ENCODE measurements around the gene DGKH. TPM values are rescaled to one million over a fixed set of nuclear protein-coding genes. Genes with fewer than 3 reads are reported as not detected.

Gene DGKH
- 3.4 TPM for polyA plus RNA-seq (ENCODE audit: insufficient read length)

- no peak for DNase-seq
These were observed at the start of gene DGKH for GRCh38 chr13:42048342-42048683. TSS of gene DGKH (plus strand) at chr13:42048648. CDS start at chr13:42048774, 126 bp downstream.

GRCh38 chr13:42000846-42001245 lies 47.6 kb upstream of the DGKH start:
- DNase-seq = no peak

- DNase-seq = peak; percentile 9
These were observed 46.9 kb upstream of the DGKH start for GRCh38 chr13:42001580-42001979.

GRCh38 chr13:42002066-42002465 lies 46.4 kb upstream of the DGKH start:
- no peak for DNase-seq

- DNase-seq = no peak
These were observed 40.6 kb upstream of the DGKH start for GRCh38 chr13:42007844-42008243.

- no peak for DNase-seq
These were observed 39.4 kb upstream of the DGKH start for GRCh38 chr13:42009057-42009456.

GRCh38 chr13:42011601-42012350 lies 36.7 kb upstream of the DGKH start:
- DNase-seq = no peak

GRCh38 chr13:42014119-42014518 lies 34.3 kb upstream of the DGKH start:
- no peak for DNase-seq

- no peak for DNase-seq
These were observed 31.2 kb upstream of the DGKH start for GRCh38 chr13:42017264-42017663.

- no peak for DNase-seq
These were observed 26.6 kb upstream of the DGKH start for GRCh38 chr13:42021851-42022250.

GRCh38 chr13:42022336-42022735 lies 26.1 kb upstream of the DGKH start:
- no peak for DNase-seq

GRCh38 chr13:42022796-42023493 lies 25.5 kb upstream of the DGKH start:
- DNase-seq = no peak

- DNase-seq = no peak
These were observed 21.2 kb upstream of the DGKH start for GRCh38 chr13:42027286-42027685.

GRCh38 chr13:42028113-42028799 lies 20.2 kb upstream of the DGKH start:
- DNase-seq = no peak

- no peak for DNase-seq
These were observed 12.4 kb upstream of the DGKH start for GRCh38 chr13:42035905-42036521.

GRCh38 chr13:42036711-42037110 lies 11.7 kb upstream of the DGKH start:
- DNase-seq = no peak

- DNase-seq = no peak
These were observed 9.6 kb upstream of the DGKH start for GRCh38 chr13:42038661-42039456.

- DNase-seq = peak; percentile 45
These were observed 8.9 kb upstream of the DGKH start for GRCh38 chr13:42039457-42039945.

- DNase-seq = peak; percentile 83
These were observed 8.3 kb upstream of the DGKH start for GRCh38 chr13:42039946-42040729.

- no peak for DNase-seq
These were observed 7.8 kb upstream of the DGKH start for GRCh38 chr13:42040730-42041010.

GRCh38 chr13:42041011-42041683 lies 7.3 kb upstream of the DGKH start:
- peak; percentile 34 for DNase-seq

Measured in hindlimb muscle (tissue), 1 donor.